GM18909 (cell line): Measurements from ENCODE around the gene STK26.
"Not testable (repeated sequence)": the region's sequence is repeated elsewhere in the genome, so short reads cannot be mapped to it uniquely, and the experiment has no call there.

ENCODE experiments used
- ATAC-seq: cut with Tn5 transposase; IDR thresholded peaks from one replicate; pipeline ENCODE4 v1.9.1; 2021; ENCODE audit warnings: mild to moderate bottlenecking; ENCODE audit not compliant: unreplicated experiment, poor library complexity

The STK26 gene

DNA sequence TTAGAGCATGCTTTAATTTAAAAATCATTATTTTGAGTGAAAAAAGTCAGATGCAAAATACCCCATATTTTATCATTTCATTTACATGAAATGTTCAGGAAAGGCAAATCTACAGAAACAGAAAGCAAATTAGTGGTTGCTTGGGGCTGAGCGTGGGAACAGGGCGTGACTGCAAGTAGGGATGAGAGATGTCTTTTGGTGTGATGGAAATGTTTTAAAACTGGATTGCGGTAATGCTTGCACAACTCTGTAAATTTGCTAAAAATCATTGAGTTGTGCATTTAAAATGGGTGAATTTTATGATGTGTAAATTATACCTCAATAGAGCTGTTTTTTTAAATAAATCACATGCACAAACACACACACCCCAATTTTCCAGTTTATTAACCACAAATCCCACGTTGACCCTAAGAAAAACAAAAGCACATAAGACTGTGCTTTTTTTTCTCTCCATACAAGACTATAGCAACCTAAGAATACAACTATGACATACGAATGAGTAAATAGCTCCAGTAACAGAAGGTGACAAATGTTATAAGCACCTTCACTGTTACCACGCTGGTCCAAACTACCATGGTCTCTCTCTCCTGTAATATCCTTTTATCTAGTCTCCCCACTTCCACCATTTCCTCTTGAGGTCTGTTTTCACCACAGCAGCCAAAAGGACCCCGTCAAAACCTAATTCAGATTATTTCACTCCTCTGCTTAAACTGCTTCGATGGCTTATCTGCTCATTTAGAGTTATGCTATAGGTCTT is 67.5 kb downstream of the STK26 start:
- ATAC-seq, result no peak

DNA sequence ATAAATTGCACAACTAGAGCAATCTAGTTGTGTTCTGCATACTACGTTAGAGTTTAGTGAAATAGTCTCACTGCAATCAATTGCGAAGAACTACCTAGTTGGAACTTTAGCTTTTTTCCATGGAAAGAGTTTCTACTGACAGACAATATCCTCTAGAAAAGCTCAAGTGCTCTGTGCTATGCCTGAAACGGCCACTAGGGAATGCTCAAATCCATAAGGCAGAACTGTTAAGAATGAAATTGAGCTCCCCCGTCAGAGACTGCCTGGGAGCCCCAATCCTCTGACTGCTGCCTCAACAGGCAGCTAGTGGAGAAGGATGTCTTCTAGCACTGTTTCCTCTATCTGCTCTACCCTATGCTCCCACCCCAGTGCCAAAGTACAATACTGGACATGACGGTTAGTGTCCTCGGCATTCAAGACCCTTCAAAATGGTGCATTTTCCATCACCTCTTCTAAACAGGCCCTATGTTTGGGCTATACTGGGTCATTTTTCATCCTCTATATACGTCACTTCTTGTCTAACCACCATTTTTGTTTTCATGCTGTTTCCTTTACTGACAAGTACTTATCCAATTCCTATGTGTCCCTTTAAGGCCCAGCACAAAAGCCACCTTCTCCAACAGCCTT is 69.5 kb downstream of the STK26 start:
- ATAC-seq, result peak; percentile 92

GRCh38 chrX:132093239-132093860 is 70.2 kb downstream of the STK26 start:
- ATAC-seq, result no peak

DNA sequence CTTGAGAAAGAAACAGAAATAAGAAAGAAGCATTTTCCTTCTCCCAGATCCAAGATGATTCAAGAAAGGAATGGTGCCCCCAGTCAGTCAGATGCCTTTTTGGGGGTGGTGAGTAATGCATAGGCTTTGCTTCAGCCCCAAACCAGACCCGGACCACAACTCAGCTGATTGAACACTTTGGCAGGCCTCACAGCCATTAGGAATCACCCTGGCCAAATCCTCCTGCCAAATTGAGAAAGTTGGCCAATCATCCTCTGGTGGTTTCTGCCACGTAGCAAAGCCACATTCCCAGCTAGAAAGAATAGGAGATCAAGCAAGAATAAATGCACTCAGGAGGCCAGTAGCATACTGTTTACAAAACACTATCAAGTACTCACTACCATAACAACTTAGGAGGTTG is 71.1 kb downstream of the STK26 start:
- no peak for ATAC-seq

DNA sequence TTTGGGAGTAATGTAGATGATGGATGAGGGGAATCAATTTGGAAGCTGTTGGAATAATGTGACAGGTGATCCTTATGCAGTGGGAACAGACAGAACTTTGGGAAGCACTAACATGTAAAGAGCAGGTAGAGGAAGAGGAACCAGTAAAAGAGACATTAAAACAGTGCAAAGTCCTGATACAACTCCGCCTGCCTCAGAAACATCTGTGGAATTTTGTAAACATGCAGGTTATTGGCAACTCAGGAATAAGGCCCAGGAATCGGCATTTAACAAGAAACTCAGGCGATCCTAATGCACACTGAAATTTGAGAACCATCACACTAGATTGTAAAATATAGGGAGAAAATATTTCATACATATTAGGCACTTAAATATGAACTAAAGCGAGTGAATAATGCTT is 75.6 kb downstream of the STK26 start:
- ATAC-seq, result not testable (repeated sequence)

- no peak for ATAC-seq
Observed at GRCh38 chrX:132101206-132101605, 78.1 kb downstream of the STK26 start.

GRCh38 chrX:132101799-132102198 is 78.7 kb downstream of the STK26 start:
- ATAC-seq, result no peak

- ATAC-seq, result no peak
Observed at GRCh38 chrX:132107291-132107690, 84.2 kb downstream of the STK26 start.

GRCh38 chrX:132114607-132115006 is 91.5 kb downstream of the STK26 start:
- no peak for ATAC-seq

- no peak for ATAC-seq
Observed at GRCh38 chrX:132115792-132116191, 92.7 kb downstream of the STK26 start.

DNA sequence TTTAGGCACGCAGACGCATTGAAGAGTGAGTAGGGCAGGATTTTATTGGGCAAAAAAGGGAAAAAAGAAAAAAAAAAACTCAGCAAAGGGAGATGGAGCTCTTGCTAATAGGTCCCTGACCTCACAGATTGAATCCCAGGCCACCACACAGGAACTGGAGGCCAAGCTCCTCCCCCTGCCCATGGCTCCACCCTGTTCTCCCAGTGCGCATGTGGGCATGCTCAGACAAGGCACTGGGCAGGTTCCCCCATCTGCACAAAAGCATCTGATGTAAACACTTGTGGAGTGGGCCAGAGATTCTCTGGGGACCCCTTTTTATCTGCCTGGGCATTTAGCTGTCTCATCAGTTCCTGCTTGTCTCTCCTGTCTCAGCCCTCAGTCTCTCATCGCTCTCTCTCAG is 95.3 kb downstream of the STK26 start:
- no peak for ATAC-seq

DNA sequence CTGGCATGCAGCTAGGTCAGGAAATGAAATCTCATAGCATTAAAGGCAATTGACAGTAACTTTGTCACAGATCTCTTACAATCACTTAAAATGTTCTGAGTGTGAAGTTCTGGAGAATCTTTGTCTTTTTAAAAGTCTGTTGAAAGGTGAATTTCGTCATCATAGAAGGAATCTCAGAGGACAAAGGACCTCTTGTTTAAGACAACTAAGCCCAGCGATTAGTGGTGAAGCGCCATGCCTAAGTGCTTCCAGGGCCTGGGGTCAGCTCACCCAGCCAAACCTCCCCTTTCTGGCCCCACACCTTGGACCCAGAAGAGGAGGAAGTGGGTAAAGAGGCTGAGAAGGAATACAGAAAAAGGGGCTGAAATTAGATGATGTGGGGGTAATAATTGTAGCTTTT is 96.2 kb downstream of the STK26 start:
- no peak for ATAC-seq

GRCh38 chrX:132119821-132120515 is 96.9 kb downstream of the STK26 start:
- ATAC-seq, result no peak

DNA sequence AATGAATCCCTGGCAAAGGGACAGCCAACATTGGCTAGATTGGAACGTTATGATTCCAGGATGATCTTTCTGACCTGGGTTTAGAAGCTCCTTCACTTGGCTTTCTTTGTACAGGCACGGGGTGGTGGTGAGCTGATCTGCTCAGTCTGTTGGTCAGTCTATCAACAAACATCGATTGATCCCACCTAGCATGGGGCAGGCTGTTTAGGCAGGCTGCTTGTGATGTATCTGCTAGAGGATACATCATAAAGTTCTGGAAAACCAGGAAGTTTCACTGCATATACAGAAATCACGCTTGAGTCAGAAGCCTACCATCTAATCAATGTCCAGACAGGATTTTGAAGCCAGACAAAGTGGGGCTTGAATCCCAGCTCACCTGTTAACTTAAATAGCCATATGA is 97.8 kb downstream of the STK26 start:
- no peak for ATAC-seq
